Urothelium cell line (cell line): Measurements from ENCODE around the gene CXCR5.
A peak's percentile ranks its signal among the peaks of the same experiment; 100 is the strongest.

Experiments
- DNase-seq: peaks from one replicate; pipeline ENCODE4 v3.0.0; 2011; ENCODE audit warnings: low spot score, mixed read lengths
- FAIRE-seq: peaks from 2 replicates; lab custom pipeline; 2011; peaks lifted over from hg19 to GRCh38; lab: Jason Lieb, UNC

CXCR5 gene

DNA sequence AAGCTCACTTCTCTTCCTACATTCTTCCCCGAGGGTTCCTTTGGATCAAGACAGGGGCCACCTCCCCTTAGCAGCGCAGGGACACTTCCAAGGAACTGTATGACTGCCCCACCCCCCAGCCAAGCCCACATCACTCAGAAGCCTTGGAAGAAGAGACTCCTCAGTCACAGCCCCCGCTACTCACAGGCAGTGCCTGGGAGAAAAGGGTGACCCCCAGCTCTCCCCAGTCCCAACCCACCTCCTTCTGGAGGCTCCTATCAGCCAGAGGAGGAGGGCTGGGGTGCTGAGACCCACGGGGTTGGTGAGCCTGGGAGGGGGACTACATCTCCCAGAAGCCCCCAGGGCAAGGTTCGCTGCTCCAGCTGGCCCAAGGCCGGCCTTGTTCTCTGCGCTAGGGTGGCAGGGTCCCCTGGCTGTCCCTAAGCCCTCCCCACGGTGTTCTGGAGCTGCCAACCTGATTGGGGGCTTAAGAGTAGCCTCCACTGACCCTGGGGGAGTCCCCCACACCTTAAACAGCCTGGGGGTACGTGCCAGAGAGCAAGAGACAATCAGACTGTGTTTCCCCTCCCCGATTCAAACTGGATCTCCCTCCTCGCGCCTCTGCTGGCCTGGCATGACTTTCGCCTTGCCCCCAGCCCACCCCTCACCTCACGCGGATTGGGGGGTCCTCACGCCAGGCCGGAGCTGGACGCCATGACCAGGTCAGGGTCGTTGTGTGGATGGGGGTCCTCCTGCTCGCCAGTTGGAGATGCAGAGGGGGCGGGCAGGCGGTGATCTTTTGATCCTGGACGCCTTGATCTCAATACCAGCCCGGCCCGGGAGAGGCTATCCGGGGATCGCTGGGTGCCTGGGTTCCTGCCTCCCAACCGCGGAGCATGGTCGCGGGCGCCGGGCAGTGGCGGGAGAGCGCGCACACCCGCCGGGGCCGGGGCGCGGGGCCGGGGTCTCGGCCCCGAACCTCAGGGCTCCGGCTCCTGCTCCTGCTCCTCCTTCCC, 41.2 kb downstream of the CXCR5 start:
- DNase-seq (no peak), FAIRE-seq (no peak)

DNA sequence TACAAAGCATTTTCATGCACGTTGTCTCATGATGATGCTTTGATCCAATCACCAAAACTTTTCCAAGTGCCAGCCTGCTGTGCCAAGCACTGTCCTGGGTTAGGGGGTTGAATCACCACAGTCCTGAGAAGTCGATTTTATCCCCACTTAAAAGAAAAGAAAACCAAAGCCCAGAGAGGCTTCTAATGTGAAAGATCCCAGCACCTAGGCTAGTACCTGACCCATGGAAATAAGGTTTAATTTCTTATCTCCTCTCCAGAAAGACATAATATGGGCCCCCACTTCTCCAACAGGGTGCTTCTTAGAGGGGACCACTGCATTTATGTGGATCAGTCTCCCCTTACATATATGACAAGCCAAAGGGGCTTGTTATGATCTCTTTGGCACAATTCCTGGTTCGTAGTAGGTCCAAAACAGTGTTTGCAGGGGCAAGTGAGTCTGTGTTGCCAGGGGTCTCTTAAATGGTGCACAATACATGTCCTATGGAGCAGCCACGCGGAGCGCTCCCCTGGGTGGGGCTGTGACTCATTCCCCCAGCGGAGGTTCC, 43.9 kb downstream of the CXCR5 start:
- FAIRE-seq (no peak), DNase-seq (no peak)

GRCh38 chr11:118928101-118928869, 44.6 kb downstream of the CXCR5 start:
- FAIRE-seq, result no peak
- peak; percentile 85 for DNase-seq

GRCh38 chr11:118928870-118929500, 45.3 kb downstream of the CXCR5 start:
- DNase-seq, result no peak
- FAIRE-seq, result no peak

- peak; percentile 74 for DNase-seq
- FAIRE-seq, result no peak
Measured at GRCh38 chr11:118929501-118930093, 45.9 kb downstream of the CXCR5 start.

DNA sequence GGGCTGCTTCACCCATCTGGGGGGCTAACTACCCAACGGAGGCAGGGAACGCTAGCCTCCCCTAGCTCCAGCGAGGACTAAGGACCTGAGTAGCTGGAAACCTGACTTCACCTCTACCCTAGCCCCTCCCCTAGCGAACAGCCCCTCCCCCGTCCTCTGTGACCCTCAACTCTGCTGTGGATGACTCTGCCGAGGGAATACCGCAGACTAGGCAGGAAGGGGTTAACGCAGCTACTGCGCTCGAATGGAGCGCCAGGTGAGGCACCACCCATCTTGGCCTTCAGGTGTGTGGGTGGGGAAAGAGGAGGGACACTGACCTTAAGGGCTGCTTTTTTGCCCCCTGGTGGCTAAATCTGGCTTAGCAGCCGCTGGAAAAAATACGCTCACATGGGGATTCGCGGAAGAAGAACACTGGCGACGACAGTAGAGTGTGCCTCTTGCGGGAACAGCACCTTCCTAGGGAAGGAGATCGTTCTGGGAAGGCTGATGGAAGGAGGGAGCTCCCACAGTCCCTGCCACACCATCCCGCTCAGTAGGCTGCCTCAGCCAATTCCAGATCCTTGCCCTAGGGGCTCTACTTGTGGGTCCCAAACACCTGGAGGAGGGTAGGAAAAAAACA, 46.5 kb downstream of the CXCR5 start:
- DNase-seq (peak; percentile 71), FAIRE-seq (peak; percentile 48)

- no peak for DNase-seq
- no peak for FAIRE-seq
Measured at GRCh38 chr11:118931571-118931970, 47.9 kb downstream of the CXCR5 start.

DNA sequence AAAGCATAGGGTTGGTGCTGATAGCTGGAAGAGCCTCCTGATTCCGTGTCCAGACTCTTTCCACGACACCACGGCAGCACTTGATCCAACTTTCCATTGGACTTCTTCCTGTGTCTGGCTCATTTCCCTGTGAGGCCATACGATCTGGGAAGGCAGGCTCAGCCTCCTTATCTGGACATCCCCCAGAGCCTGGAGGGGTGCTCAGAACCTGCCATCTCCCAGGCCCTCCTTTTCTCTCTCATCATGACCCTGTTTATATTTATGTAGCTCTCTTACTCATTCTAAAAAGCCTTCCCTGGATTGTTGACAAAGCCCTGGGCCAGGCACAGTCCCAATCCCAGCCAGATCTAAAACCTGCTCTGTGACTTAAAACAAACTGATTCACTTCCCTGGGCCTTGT, 49.8 kb downstream of the CXCR5 start:
- DNase-seq (no peak), FAIRE-seq (no peak)

GRCh38 chr11:118935376-118935775, 51.7 kb downstream of the CXCR5 start:
- no peak for FAIRE-seq
- DNase-seq, result no peak

- FAIRE-seq, result peak; percentile 61
- DNase-seq, result peak; percentile 60
Measured at GRCh38 chr11:118938491-118939403, 55.1 kb downstream of the CXCR5 start.

GRCh38 chr11:118939404-118939915, 55.8 kb downstream of the CXCR5 start:
- DNase-seq (no peak), FAIRE-seq (no peak)

DNA sequence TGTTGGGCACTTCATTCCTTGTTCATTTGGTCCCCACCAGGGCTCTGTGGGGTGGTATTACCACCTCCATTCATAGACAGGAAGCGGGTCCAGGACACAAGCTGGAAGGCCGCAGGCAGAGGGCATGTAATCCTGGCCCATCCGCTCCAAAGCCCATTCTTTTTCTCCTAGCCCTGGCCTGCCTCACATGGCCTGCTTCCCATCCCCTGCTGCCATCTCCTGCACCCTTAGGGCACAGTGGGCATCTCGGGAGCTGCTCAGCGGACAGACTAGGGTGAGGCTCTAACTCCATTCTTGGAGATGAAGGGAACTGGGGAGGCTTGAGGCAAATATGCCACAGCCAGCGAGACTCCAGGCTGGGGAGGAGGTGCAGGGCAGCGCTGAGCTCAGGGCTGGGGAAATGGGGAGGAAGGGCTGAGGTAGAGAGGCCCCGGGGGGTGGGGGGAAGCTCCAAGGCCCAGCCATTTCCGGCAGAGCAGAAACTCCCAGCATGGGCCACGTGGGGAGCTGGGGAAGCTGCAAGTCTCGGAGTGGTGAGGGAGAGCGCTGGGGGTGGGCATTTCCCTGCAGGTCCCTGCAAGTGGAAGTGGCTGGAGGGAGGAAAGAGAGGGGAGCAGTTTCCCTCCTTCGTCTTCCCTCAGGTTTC, 56.4 kb downstream of the CXCR5 start:
- no peak for DNase-seq
- no peak for FAIRE-seq

DNA sequence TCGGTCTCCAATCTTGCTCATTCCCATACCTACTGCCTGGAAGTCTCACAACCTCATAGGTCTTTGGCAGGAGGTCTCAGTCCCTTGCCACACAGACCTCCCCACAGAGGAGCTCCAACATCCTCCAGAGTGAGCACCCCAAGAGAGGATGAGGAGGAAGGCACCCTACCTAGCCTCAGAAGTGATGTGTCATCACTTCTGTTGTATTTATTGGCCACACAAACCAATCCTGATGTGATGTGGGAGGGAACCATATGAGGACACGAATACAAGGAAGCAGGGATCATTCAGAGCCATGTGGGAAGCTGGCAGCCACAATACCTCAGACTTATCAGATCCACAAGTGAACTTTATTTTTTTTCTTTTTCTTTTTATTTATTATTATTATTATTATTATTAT, 63.4 kb downstream of the CXCR5 start:
- FAIRE-seq, result no peak

More for the DNA sequence above, 63.4 kb downstream of the CXCR5 start:
- no peak for DNase-seq
